ENCODE results near the gene TRMT1L. TPM values are rescaled to one million over a fixed set of nuclear protein-coding genes. Genes with fewer than 3 reads are reported as not detected.

TRMT1L gene
- total RNA-seq, 1 donor from 2014 or later, result 15.8 TPM

GRCh38 chr1:185152187-185152767, 4.5 kb downstream of the TRMT1L start:
- DNase-seq (ENCODE audit: low read depth), result no peak
- no peak for TF ChIP-seq CTCF (conservative IDR thresholded peaks at IDR 0.05; ENCODE audit: low read depth, low read length)
- H3K4me3 ChIP-seq (ENCODE audit: low read depth, low read length), result no peak overlapping the region

GRCh38 chr1:185151215-185151614, 5.5 kb downstream of the TRMT1L start:
- H3K4me3 ChIP-seq (ENCODE audit: low read depth, low read length), result no peak overlapping the region
- no peak for TF ChIP-seq CTCF (conservative IDR thresholded peaks at IDR 0.05; ENCODE audit: low read depth, low read length)
- DNase-seq (ENCODE audit: low read depth), result no peak

- no peak overlapping the region for H3K4me3 ChIP-seq (ENCODE audit: low read depth, low read length)
- no peak for TF ChIP-seq CTCF (conservative IDR thresholded peaks at IDR 0.05; ENCODE audit: low read depth, low read length)
- no peak for DNase-seq (ENCODE audit: low read depth)
Measured at GRCh38 chr1:185144233-185144632, 12.5 kb downstream of the TRMT1L start.

GRCh38 chr1:185139246-185139645, 17.5 kb downstream of the TRMT1L start:
- no peak overlapping the region for H3K4me3 ChIP-seq (ENCODE audit: low read depth, low read length)
- DNase-seq (ENCODE audit: low read depth), result no peak
- TF ChIP-seq CTCF (conservative IDR thresholded peaks at IDR 0.05; ENCODE audit: low read depth, low read length), result no peak

GRCh38 chr1:185137896-185138545, 18.7 kb downstream of the TRMT1L start:
- no peak for TF ChIP-seq CTCF (conservative IDR thresholded peaks at IDR 0.05; ENCODE audit: low read depth, low read length)
- no peak overlapping the region for H3K4me3 ChIP-seq (ENCODE audit: low read depth, low read length)
- no peak for DNase-seq (ENCODE audit: low read depth)

- DNase-seq (ENCODE audit: low read depth), result no peak
- TF ChIP-seq CTCF (conservative IDR thresholded peaks at IDR 0.05; ENCODE audit: low read depth, low read length), result no peak
- H3K4me3 ChIP-seq (ENCODE audit: low read depth, low read length), result no peak overlapping the region
Measured at GRCh38 chr1:185132534-185132933, 24.2 kb downstream of the TRMT1L start.

- no peak overlapping the region for H3K4me3 ChIP-seq (ENCODE audit: low read depth, low read length)
- no peak for DNase-seq (ENCODE audit: low read depth)
- no peak for TF ChIP-seq CTCF (conservative IDR thresholded peaks at IDR 0.05; ENCODE audit: low read depth, low read length)
Measured at GRCh38 chr1:185129708-185130107, 27.0 kb downstream of the TRMT1L start.

Data from epithelial cell of proximal tubule (primary cell).